GM19397 (cell line): ENCODE results near the gene CCDC50.

ENCODE experiments used
- ATAC-seq: cut with Tn5 transposase; IDR thresholded peaks from one replicate; pipeline ENCODE4 v1.9.1; 2021; ENCODE audit warnings: mild to moderate bottlenecking, moderate library complexity; ENCODE audit not compliant: unreplicated experiment

CCDC50 gene

DNA sequence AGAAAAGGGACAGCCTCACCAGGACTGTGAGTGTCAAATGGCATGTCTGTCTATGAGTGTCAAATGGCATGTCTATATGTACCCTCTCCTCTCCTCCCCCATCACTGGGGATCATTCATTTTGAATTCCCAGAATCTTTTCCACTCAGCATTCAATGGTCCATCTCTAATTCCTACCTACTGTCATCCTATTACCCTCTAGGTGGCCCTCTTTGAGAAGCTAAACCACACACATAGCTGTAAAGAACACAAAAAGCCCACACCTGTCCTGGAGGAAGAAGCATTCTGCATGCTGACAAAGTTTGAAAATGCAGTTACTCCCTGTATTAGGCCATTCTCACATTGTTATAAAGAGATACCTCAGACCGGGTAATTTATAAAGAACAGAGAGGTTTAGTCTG is 85.5 kb downstream of the CCDC50 start:
- ATAC-seq = no peak

DNA sequence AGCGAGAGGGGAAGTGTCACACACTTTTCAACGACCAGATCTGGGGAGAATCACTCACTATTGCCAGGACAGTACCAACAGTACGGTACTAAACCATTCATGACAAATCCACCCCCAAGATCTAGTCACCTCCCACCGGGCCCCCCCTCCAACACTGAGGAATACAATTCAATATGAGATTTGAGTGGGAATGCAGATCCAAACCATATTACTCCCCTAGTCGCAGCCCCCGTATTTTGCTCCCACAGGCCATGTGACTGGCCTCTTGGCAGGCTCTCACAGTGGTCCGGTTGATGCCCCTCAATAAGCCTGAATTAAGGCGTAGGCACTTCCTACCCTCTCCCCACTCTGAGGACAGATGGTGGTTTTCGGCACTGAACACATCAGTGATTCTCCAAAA is 86.4 kb downstream of the CCDC50 start:
- ATAC-seq = no peak

GRCh38 chr3:191417457-191417729 is 88.2 kb downstream of the CCDC50 start:
- no peak for ATAC-seq

DNA sequence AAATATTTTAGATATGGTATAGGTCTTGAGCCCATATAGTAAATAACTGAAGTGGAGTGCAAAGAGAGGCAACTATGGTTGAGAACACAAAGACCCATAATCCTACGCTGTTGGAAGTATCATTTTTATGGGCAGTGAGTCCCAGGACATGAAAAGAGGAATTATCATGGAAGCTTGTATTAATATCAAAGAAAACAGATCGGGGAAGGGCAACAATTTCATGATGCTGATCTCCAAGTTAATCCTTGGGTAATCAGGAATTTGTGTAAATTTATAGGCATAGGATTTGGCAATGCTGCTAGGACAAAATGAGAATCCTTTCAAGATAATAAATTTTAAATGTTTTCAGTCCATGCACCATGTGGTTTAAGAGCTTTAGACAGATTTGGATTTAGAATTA is 91.6 kb downstream of the CCDC50 start:
- ATAC-seq = no peak

DNA sequence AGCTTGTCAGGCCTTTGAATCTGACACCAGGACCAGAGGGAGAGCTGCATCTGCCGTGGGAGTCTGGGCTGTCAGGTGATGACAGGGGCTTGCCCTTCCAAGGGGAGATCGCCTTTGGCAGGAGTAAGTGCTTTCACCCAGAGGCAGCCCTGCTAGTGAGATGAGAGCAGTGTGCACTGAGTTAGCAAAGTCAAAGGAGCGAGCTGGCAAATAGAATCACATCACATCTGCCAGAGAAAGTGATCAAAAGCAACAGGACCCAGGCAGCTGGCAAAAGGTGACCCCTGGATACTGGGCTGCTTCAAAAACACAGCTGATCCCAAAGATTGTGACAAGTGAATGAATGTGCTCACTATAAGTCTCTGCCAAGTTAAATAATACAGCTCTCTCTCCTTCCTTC is 95.7 kb downstream of the CCDC50 start:
- no peak for ATAC-seq

GRCh38 chr3:191425322-191425734 is 96.1 kb downstream of the CCDC50 start:
- ATAC-seq = no peak

DNA sequence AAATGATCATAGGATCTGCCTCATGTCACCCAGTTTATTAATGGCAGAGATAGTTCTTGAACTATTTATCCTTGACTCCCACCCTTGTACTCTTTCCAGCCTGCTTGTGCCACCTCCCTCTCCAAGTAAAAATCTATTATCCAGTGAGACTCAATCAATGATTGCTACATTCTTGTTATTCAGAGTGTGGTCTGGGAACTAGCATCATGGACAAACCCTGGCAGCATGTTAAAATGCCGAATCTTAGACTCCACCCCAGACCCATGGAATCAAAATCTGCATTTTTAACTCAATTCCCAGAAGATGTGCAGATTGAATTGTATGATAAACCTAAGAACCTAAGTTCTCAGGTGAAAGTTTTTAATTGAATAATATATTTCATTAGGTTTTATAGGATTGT is 97.1 kb downstream of the CCDC50 start:
- ATAC-seq = no peak

DNA sequence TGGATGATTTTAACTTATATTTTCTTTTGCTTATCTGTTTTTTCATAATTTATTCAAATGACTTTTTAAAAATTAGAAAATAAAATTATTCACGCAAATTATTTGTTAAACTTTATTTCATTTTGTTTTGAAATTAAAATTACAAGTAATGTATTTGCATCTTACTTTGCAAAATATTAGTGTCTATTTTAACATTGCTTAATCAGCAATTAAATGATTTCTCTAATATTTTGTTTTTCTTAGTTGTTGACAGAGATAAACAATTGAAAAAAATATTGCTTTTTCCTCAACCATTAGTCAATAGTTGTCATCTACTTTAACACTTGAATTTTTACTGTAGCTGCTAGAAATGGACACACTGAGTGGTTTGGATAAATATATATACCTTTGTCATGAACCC is 99.0 kb downstream of the CCDC50 start:
- ATAC-seq = no peak

DNA sequence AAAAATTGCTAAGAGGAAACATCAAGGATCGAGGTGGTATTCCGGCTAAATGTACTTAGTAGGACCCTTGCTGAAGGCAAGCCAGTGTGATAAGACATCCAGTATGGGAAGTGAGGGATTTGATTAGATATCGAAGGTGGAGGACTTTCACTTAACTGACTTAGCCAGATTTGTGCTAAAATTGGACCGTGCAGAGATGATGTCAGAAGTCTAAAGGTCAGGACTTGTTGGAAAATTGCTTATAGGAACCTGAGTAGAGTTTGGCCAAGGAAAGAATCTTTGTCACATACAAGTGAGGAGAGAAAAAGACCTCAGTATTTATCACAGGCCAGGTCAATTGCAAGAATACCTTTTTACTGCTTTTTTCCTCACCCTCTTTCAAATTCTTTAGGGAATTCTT is 100.9 kb downstream of the CCDC50 start:
- ATAC-seq = no peak

DNA sequence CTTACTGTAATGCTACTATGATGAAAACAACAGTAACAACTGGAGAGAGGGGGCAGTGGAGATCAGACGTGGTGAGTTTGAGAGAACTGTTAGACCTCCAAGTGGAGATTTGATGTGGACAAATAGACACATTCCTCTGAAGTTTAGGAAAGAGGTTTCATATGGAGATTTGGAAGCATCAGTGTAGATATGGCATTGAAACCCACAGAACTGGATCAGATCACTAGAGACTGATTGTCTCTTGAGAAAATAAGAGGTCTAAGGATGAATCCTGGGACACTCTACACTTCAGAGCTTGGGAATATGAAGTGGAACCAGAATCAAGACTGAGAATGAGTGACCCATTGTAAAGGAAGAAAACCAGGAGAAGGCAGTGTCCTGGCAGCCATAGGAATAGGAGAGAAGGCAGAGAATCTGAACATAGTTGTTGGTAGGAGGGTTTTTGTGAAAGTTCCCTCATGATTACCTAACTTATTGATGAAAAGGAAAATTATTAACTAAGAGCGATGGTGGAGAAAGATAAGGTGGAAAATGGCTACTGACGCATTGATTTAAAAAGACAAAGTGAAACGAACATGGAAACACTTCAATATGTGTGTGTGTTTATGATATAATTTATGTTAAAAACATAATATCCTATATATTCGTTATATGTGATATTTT is 102.1 kb downstream of the CCDC50 start:
- ATAC-seq = no peak

DNA sequence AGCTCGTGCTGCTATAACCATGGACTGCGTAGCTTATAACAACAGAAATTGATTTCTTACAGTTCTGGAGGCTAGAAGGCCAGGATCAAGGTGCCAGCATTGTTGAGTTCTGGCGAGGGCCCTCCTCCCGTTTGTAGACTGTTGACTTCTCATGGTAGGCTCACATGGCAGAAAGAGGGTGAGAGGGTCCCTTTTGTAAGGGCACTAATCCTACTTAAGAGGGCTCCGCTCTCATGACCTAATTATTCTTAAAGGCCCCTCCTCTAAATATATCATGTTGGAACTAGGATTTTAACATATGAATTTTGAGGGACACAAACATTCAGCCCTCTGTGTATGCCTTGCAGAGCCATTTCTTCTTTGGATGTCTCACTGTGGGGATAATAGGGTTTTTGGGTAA is 103.0 kb downstream of the CCDC50 start:
- no peak for ATAC-seq

- no peak for ATAC-seq
Measured at GRCh38 chr3:191434024-191434423, 104.8 kb downstream of the CCDC50 start.

- ATAC-seq = no peak
Measured at GRCh38 chr3:191435981-191436380, 106.8 kb downstream of the CCDC50 start.

DNA sequence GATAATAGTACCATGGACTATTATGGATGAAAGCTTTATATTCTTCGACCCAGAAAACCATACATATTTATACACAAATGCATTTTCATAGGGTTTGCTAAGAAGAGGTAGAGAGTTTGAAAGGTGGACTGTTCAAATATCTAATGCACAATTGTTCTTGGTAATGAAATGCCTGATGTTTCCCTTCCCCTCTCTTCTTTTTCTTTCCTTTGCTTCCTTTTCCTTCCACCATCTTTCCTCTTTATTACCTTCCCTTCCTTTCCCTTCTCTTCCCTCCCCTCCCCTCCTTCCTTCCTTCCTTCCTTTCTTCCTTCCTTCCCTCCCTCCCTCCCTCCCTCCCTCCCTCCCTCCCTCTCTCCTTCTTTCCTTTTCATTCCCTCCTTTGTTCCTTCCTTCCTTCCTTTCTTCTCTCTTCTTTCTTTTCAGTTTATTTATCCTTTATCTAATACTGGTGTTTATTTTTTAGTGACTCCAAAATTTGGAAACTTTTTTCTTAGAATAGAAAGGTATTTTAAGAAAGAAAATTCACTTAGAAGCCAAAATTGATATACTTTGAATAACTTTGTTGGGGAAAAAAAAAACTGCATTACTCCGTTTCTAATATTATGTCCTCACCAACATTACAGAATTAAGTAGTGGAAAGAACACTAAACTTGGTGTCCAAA is 109.1 kb downstream of the CCDC50 start:
- ATAC-seq = no peak

GRCh38 chr3:191440532-191440931 is 111.3 kb downstream of the CCDC50 start:
- ATAC-seq = no peak

GRCh38 chr3:191441687-191442086 is 112.5 kb downstream of the CCDC50 start:
- ATAC-seq = no peak

DNA sequence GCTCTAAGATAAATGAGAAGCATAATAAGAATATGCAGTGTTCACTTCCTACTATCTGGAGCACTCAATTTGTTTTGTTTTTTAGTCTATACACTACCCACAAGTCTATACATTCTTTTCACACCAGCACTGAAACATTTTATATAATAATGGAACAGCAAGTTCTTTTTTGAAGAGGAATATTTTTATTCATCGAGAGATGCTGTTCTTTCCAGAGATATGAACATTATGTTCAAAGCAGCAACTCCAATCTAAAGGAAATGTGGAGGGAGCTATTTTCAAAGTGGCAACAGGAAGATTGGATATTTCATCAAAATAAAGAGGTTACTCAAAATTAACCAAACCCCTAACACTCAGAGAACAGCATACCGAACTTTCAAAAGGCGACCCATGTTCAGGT is 115.4 kb downstream of the CCDC50 start:
- no peak for ATAC-seq
